K562 (cell line): ENCODE measurements around the gene CSK.

ENCODE experiments used
- CEBPZ ChIP-seq: fragments of 150-350 bp; IDR thresholded peaks from 2 replicates; pipeline ENCODE4 v1.6.1; 2014; ENCODE audit warnings: low read depth, mild to moderate bottlenecking, low read length, borderline replicate concordance
- CTCF ChIP-seq, 3 experiments: IDR thresholded peaks in 2 of 3; conservative IDR thresholded peaks in 1 of 3; 2 replicates each; pipeline ENCODE4 v1.5.1; 2011 to 2012; ENCODE audit warnings: low read length in 3 of 3, mild to moderate bottlenecking in 3 of 3, control low read depth in 2 of 3, improper control_type of control experiment in 1 of 3, inconsistent platforms in 1 of 3, low read depth in 1 of 3, mixed read lengths in 1 of 3, moderate library complexity in 1 of 3; ENCODE audit not compliant: insufficient read depth in 2 of 3
- ESRRA ChIP-seq: fragments of 450-650 bp; IDR thresholded peaks from 2 replicates; pipeline ENCODE4 v1.6.1; 2014; ENCODE audit warnings: low read depth, mild to moderate bottlenecking, moderate library complexity, borderline replicate concordance
- EZH2 ChIP-seq: IDR thresholded peaks from 2 replicates; pipeline ENCODE4 v1.6.1; 2012; ENCODE audit warnings: low read depth, mild to moderate bottlenecking, inconsistent platforms, low read length, borderline replicate concordance
- NCOA6 ChIP-seq: fragments of 450-650 bp; IDR thresholded peaks from 2 replicates; pipeline ENCODE4 v1.6.1; 2017; ENCODE audit warnings: mild to moderate bottlenecking
- POLR2A ChIP-seq: fragments of 450-650 bp; conservative IDR thresholded peaks from 2 replicates; pipeline ENCODE4 v1.6.1; 2016
- ZNF699 ChIP-seq: fragments of 250-450 bp; sonication (Bioruptor Pico); IDR thresholded peaks from 2 replicates; pipeline ENCODE4 v1.8.0; 2021; ENCODE audit warnings: mild to moderate bottlenecking, moderate library complexity; ENCODE audit not compliant: insufficient replicate concordance
- ZSCAN32 ChIP-seq: fragments of 450-650 bp; formaldehyde crosslinking; IDR thresholded peaks from 2 replicates; pipeline ENCODE4 v1.4.0; 2020; ENCODE audit warnings: mild to moderate bottlenecking, moderate library complexity

GRCh38 chr15:74843891-74844299 is 62.0 kb downstream of the CSK start:
- no peak for TF ChIP-seq EZH2
- TF ChIP-seq POLR2A = no peak
- no peak for TF ChIP-seq ESRRA
- TF ChIP-seq NCOA6 = no peak
- no peak for TF ChIP-seq ZNF699 (CRISPR knock-in tag)
- no peak for TF ChIP-seq CEBPZ
- TF ChIP-seq ZSCAN32 = no peak
- TF ChIP-seq CTCF (IDR thresholded peaks at IDR 0.05 in 2 of 3, conservative IDR thresholded peaks at IDR 0.05 in 1 of 3; ENCODE audit: insufficient read depth in 2 of 3, low read depth in 1 of 3, low read length in 3 of 3) = no peak
